Nephron (organoid): Measurements from ENCODE around the gene TBX18.
A peak's percentile ranks its signal among the peaks of the same experiment; 100 is the strongest.

ENCODE experiments used
- H3K27ac Mint-ChIP-seq, 3 experiments: 2 replicates each; pipeline ENCODE4 v1.8.0; 2020; ENCODE audit warnings: mixed read lengths in 3 of 3, mild to moderate bottlenecking in 2 of 3, moderate library complexity in 1 of 3
- H3K27me3 Mint-ChIP-seq: 2 replicates; pipeline ENCODE4 v1.8.0; 2021; ENCODE audit warnings: low read depth, mild to moderate bottlenecking, moderate library complexity, mixed read lengths
- H3K36me3 Mint-ChIP-seq: 2 replicates; pipeline ENCODE4 v1.8.0; 2020; ENCODE audit warnings: low read depth, mixed read lengths
- H3K4me1 Mint-ChIP-seq: 2 replicates; pipeline ENCODE4 v1.8.0; 2020; ENCODE audit warnings: mixed read lengths
- H3K4me3 Mint-ChIP-seq, 3 experiments: 2 replicates each; pipeline ENCODE4 v1.8.0; 2020; ENCODE audit warnings: mild to moderate bottlenecking in 3 of 3, mixed read lengths in 3 of 3, moderate library complexity in 2 of 3
- H3K9me3 Mint-ChIP-seq: 2 replicates; pipeline ENCODE4 v1.8.0; 2020; ENCODE audit warnings: mixed read lengths
- CTCF ChIP-seq, 3 experiments: fragments of 200-600 bp; sonication (generic); IDR thresholded peaks; one replicate each; pipeline ENCODE4 v1.5.0; 2021; ENCODE audit warnings: antibody characterized with exemption in 3 of 3; ENCODE audit not compliant: unreplicated experiment in 3 of 3

Gene TBX18

GRCh38 chr6:84776392-84776791 is 12.0 kb upstream of the TBX18 start:
- no peak for TF ChIP-seq CTCF (IDR thresholded peaks at IDR 0.05; ENCODE audit: unreplicated experiment in 3 of 3)
- Mint-ChIP-seq H3K4me3 (peak overlapping the region in 2 of 3 experiments; percentile 6 to 82), H3K27me3 (peaks cover 92% of the 10 kb centered on the region), H3K27ac (peak overlapping the region in 1 of 3 experiments; percentile 35), H3K4me1 (peaks cover 28% of the 10 kb centered on the region), H3K9me3 (no peaks in the 10 kb centered on the region), H3K36me3 (no peaks in the 10 kb centered on the region)

GRCh38 chr6:84775751-84776150 is 11.4 kb upstream of the TBX18 start:
- TF ChIP-seq CTCF (IDR thresholded peaks at IDR 0.05; ENCODE audit: unreplicated experiment in 3 of 3) = no peak
- Mint-ChIP-seq H3K27ac (peak overlapping the region in 2 of 3 experiments; percentile 20 to 23), H3K36me3 (no peaks in the 10 kb centered on the region), H3K4me1 (peaks cover 28% of the 10 kb centered on the region), H3K27me3 (peaks cover 94% of the 10 kb centered on the region), H3K4me3 (peak overlapping the region; percentile 81 to 87 (median 82)), H3K9me3 (no peaks in the 10 kb centered on the region)

- H3K9me3 Mint-ChIP-seq = no peaks in the 10 kb centered on the region
- H3K4me1 Mint-ChIP-seq = peaks cover 28% of the 10 kb centered on the region
- H3K36me3 Mint-ChIP-seq = no peaks in the 10 kb centered on the region
- peaks cover 100% of the 10 kb centered on the region for H3K27me3 Mint-ChIP-seq
- H3K27ac Mint-ChIP-seq = peak overlapping the region in 2 of 3 experiments; percentile 20 to 23
- TF ChIP-seq CTCF (IDR thresholded peaks at IDR 0.05; ENCODE audit: unreplicated experiment in 3 of 3) = peak in 1 of 3 experiments; percentile 2
- peak overlapping the region; percentile 81 to 87 (median 82) for H3K4me3 Mint-ChIP-seq
Measured at GRCh38 chr6:84774985-84775284, 10.5 kb upstream of the TBX18 start.

GRCh38 chr6:84774157-84774984 is 10.0 kb upstream of the TBX18 start:
- H3K4me1 Mint-ChIP-seq = peaks cover 30% of the 10 kb centered on the region
- H3K9me3 Mint-ChIP-seq = no peaks in the 10 kb centered on the region
- H3K4me3 Mint-ChIP-seq = peak overlapping the region; percentile 87 to 94 (median 91)
- peak; percentile 69 to 92 (median 72) for TF ChIP-seq CTCF (IDR thresholded peaks at IDR 0.05; ENCODE audit: unreplicated experiment in 3 of 3)
- no peaks in the 10 kb centered on the region for H3K36me3 Mint-ChIP-seq
- H3K27ac Mint-ChIP-seq = peak overlapping the region; percentile 65 to 91 (median 83)
- H3K27me3 Mint-ChIP-seq = peaks cover 100% of the 10 kb centered on the region

- Mint-ChIP-seq H3K36me3 (no peaks in the 10 kb centered on the region), H3K9me3 (no peaks in the 10 kb centered on the region), H3K4me3 (peak overlapping the region; percentile 87 to 94 (median 91)), H3K27ac (peak overlapping the region; percentile 65 to 91 (median 83)), H3K27me3 (peaks cover 100% of the 10 kb centered on the region), H3K4me1 (peaks cover 35% of the 10 kb centered on the region)
- TF ChIP-seq CTCF (IDR thresholded peaks at IDR 0.05; ENCODE audit: unreplicated experiment in 3 of 3) = no peak
Measured at GRCh38 chr6:84773431-84774156, 9.2 kb upstream of the TBX18 start.
